ENCODE data around the gene RAD52. TPM values are rescaled to one million over a fixed set of nuclear protein-coding genes. Genes with fewer than 3 reads are reported as not detected.
A peak's percentile ranks its signal among the peaks of the same experiment; 100 is the strongest.

RAD52 gene
- 10.6 TPM for total RNA-seq

- DNase-seq (ENCODE audit: low spot score in 2 of 2) (peak; percentile 80 to 84), FAIRE-seq (no peak)
Measured at GRCh38 chr12:949453-950191, at the start of gene RAD52. TSS of gene RAD52 (minus strand) at chr12:949694. CDS start at chr12:933058, 16,636 bp downstream.

DNA sequence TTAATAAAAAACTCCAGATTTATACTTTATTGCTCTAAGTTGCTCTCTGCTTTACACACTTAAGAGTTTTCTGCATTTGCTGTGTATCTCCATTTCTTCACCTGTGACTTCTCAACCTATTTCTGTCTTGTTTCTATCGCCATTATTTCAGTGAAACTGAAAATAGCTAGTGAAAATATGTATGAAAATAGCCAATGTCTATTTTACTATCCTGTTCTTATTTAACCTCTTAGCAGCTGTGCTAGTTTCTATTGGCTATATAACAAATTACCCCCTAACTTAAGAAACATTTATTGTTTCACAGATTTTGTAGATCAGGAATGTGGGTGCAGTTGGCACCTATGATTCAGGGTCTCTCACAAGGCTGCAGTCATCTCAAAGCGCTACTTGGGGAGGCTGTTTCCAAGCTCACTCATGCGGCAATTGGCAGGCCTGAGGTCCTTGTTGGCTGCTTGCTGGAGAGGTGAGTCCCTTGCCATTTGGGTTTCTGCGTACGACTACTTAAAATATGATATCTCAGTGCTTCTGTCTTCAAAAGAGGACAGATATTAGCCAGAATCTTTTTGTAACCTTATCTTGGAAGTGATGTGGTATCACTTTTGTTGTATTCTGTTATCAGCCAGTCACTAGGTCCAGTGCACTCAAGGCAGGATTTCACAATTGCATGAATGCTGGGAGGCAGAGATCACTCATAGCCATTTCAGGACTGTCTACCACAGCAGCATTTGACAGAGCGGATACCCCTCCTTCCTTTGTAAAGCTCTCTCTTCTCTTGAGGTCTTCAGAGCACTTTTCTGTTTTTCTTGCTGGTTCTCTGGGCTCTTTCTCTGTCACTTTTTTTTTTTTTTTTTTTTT, 48.8 kb upstream of the RAD52 start:
- DNase-seq (ENCODE audit: low spot score in 2 of 2) (no peak), FAIRE-seq (no peak)

- no peak for FAIRE-seq
- no peak for DNase-seq (ENCODE audit: low spot score in 2 of 2)
Measured at GRCh38 chr12:997505-997904, 48.0 kb upstream of the RAD52 start.

DNA sequence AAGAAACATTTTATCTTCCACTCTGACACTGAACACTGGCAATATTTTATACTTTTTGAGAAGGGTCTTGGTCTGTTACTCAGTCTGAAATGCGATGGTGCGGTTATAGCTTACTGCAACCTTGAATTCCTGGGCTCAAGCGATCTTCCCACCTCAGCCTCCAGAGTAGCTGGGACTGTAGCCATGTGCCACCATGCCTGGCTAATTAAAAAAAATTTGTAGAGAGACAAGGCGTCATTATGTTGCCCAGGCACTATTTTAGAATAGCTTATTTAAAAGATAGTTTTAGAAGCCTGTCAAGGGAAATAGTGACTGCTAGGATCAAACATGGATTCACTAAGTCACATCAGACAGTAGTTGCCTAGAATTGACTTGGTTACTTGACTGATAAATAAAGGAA, 47.4 kb upstream of the RAD52 start:
- FAIRE-seq: no peak
- DNase-seq (ENCODE audit: low spot score in 2 of 2): no peak

- FAIRE-seq (no peak), DNase-seq (ENCODE audit: low spot score in 2 of 2) (no peak)
Measured at GRCh38 chr12:992647-993046, 43.2 kb upstream of the RAD52 start.

DNA sequence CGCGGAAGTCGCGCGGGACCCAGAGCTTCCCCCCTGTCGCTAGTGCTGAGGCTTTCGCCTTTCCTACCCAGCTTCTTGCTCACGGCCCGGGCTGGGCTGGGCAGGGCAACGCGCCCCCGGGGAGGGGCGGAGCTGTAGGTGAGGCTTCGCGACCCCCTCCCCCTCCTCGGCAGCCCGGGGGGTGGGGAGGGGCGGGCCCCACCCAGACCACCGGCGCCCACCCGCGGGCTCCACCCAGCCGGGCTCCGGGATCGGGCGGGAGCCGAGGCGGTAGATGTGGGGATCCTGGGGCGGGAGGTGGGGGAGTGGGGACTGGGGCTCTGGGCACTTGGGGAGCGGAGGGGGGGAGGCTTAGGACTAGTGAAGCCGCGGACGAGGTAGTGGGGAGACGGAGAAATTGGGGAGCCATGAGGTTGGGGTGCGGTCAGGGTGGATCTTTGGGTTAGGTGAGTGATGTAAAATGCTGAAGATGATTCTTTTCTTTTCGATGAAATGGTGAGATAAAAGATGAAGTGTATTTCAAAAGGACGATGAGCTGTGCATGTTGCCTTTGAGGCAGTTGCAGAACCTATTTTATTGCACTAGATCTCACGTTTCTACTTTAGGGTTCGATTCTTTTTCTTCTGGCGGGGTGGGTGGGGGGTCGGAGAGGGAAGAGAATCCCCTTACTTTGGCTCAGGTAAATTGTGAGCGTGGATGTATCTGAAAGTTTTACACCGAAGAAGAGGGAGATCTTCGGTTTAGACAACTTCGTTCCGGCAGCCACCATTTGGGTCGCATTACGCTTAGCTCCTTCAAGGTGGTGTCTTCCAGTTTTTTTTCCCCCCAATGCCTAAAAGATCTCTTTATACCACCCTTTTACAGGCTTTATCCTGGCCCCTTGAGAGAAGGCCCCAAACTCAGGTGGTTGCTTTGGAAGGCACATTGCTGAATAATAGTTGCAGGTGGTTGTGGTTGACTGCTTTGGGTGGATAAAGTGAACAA, 42.1 kb upstream of the RAD52 start:
- no peak for FAIRE-seq
- DNase-seq (ENCODE audit: low spot score in 2 of 2): peak in 1 of 2 donors; percentile 33

- FAIRE-seq (no peak), DNase-seq (ENCODE audit: low spot score in 2 of 2) (peak; percentile 97)
Measured at GRCh38 chr12:990661-991349, 41.3 kb upstream of the RAD52 start, which contains the start of gene ERC1. TSS of gene ERC1 (plus strand) at chr12:991223. CDS start at chr12:1027904, 36,681 bp downstream.

- DNase-seq (ENCODE audit: low spot score in 2 of 2): peak; percentile 28 to 39
- no peak for FAIRE-seq
Measured at GRCh38 chr12:989751-990660, 40.5 kb upstream of the RAD52 start.

GRCh38 chr12:989051-989450, 39.6 kb upstream of the RAD52 start:
- DNase-seq (ENCODE audit: low spot score in 2 of 2): no peak
- FAIRE-seq: no peak

GRCh38 chr12:988646-989045, 39.2 kb upstream of the RAD52 start:
- FAIRE-seq (no peak), DNase-seq (ENCODE audit: low spot score in 2 of 2) (no peak)

DNA sequence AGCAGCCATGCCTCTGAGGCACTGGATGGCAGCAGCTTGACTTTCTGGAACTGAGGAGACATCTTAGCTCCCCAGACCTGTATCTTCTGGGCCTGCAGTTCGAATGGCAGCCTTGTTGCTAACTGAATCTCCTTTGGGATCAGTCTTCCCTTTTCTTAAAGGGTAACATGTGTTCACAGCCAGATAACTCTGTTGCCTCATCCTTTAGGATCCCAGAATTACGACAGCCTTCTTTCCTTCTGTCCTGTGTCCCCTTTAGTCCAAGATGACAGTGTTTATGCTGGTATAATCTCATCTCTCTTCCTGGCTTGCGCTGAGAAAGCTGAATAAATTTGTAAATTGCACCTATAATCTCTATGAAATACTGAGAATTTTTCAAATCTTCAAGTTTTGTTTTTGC, 32.5 kb upstream of the RAD52 start:
- DNase-seq (ENCODE audit: low spot score in 2 of 2) (no peak), FAIRE-seq (no peak)

- no peak for FAIRE-seq
- DNase-seq (ENCODE audit: low spot score in 2 of 2): no peak
Measured at GRCh38 chr12:981176-981828, 31.8 kb upstream of the RAD52 start.

DNA sequence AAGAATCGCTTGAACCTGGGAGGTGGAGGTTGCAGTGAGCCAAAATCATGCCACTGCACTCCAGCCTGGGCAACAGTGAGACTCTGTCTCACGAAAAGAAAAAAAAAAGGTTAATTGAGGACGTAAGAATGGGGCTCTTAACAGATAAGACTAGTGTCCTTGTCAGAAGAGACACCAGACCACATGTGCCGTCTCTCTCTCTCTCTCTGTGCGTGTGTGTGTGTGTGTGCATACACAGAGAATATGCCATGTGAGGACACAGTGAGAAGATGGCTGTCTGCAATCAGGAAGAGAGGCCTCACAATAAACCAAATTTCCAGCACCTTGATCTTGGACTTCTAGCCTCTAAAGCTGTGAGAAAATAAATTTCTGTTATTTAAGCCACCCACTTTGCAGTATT, 29.9 kb upstream of the RAD52 start:
- no peak for DNase-seq (ENCODE audit: low spot score in 2 of 2)
- no peak for FAIRE-seq

GRCh38 chr12:977156-977555, 27.7 kb upstream of the RAD52 start:
- DNase-seq (ENCODE audit: low spot score in 2 of 2) (no peak), FAIRE-seq (no peak)

- no peak for DNase-seq (ENCODE audit: low spot score in 2 of 2)
- FAIRE-seq: no peak
Measured at GRCh38 chr12:976644-977043, 27.1 kb upstream of the RAD52 start.

GRCh38 chr12:974271-974862, 24.9 kb upstream of the RAD52 start:
- DNase-seq (ENCODE audit: low spot score in 2 of 2): no peak
- FAIRE-seq: no peak

DNA sequence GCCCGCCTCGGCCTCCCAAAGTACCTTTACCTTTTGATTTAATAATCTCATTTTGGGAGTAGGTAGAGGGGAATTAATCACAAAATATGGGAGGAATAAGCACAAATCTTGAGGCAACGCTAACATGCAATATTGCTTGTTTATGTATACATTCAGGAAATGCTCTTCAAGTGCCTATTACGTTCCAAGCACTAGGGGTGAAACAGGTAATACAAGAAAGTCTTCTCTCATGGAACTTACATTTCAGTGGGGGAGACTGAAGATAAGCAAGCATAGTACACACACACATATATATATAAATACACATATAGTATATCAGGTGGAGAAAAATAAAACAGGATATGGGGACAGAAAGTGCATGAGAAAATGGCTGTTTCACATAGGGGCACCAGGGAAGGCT, 22.5 kb upstream of the RAD52 start:
- DNase-seq (ENCODE audit: low spot score in 2 of 2): no peak

DNA sequence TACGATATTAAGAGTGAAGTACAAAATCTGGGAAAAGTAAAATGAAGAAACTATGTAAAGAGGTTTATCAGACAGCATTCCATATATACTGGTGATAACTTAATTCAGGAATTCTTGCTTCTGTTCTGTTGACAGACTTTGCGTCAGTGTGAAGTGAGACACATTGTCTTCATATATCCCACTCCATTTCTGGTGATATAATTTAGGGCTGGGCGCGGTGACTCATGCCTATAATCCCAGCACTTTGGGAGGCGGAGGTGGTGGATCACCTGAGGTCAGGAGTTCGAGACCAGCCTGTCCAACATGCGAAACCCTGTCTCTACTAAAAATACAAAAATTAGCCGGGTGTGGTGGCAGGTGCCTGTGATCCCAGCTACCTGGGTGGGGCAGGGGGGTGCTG, 20.3 kb upstream of the RAD52 start:
- no peak for FAIRE-seq
- DNase-seq (ENCODE audit: low spot score in 2 of 2): no peak

More for the DNA sequence above, 22.5 kb upstream of the RAD52 start:
- FAIRE-seq: no peak
